ENCODE measurements around the gene ENKUR. TPM values are rescaled to one million over a fixed set of nuclear protein-coding genes. Genes with fewer than 3 reads are reported as not detected.

The ENKUR gene
- total RNA-seq, 1 donor: not detected

DNA sequence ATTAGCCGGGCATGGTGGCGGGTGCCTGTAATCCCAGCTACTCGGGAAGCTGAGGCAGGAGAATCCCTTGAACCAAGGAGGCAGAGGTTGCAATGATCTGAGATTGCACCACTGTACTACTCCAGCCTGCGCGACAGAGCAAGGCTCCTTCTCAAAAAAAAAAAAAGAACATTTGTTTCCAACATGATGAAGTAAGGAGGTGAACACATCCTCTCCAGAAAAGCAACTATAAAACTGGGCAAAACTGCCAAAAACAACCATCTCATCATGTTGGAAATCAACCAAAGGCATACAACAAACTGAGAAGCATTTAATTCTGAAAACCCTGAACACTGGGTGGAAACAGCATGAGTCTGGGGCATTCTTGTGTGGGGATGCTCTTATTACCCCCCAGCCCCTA, 77.9 kb downstream of the ENKUR start:
- Histone ChIP-seq H2AFZ (ENCODE audit: low read length) (no peak overlapping the region), H4K20me1 (ENCODE audit: insufficient read depth, low read length) (no peaks in the 10 kb centered on the region), H3K4me3 (ENCODE audit: insufficient read depth, low read length) (no peak overlapping the region), H3K79me2 (ENCODE audit: insufficient read depth, low read length) (no peaks in the 10 kb centered on the region), H3K9me3 (ENCODE audit: low read depth, low read length) (no peaks in the 10 kb centered on the region), H3K4me2 (ENCODE audit: insufficient read depth, low read length) (no peak overlapping the region), H3K4me1 (ENCODE audit: insufficient read depth, low read length) (no peaks in the 10 kb centered on the region), H3K27ac (ENCODE audit: low read depth, low read length) (no peak overlapping the region), H3K27me3 (ENCODE audit: insufficient read depth, low read length) (no peaks in the 10 kb centered on the region), H3K36me3 (ENCODE audit: insufficient read depth, low read length) (no peaks in the 10 kb centered on the region)
- DNase-seq (ENCODE audit: insufficient read length, low spot score, missing footprints): no peak
- no peak for TF ChIP-seq CTCF (IDR thresholded peaks at IDR 0.05; ENCODE audit: extremely low read depth, low read depth, low read length)

DNA sequence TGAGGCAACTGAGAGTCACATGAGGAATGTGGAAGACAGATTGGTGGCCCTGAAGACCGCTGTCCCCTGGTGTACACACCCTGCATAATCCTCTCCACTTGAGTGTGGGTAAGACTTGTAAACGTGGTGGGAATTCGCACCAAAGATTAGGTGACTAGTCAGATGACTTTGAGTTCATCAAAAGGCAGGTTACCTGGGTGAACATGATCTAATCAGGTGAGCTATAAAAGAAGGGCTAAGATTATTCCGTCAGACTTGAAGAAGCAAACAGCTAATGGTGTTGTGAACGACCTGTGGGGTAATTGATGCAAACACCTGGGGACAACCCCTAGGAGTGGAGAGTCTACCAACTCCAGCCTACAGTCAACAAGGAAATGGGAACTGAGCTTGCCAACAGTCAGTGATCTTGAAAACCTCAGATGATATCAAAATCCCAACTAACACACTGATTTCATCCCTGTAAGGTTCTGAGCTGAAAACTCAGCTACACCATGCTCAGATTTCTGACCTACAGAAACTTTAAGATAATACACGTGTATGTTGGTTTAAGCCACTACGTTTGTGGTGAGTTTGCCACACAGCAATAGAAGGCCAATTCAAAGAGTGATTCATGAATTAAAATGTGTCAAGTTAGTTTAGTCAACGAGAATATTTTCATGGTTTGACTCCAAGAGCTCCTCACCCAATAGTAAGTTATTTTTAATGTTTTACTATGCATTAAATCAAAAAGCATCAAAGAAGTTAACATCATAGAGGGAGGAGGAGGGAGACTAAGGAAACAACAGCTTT, 80.3 kb downstream of the ENKUR start:
- TF ChIP-seq CTCF (IDR thresholded peaks at IDR 0.05; ENCODE audit: extremely low read depth, low read depth, low read length): no peak
- Histone ChIP-seq H3K27ac (ENCODE audit: low read depth, low read length) (no peak overlapping the region), H3K4me1 (ENCODE audit: insufficient read depth, low read length) (no peaks in the 10 kb centered on the region), H3K9me3 (ENCODE audit: low read depth, low read length) (no peaks in the 10 kb centered on the region), H3K79me2 (ENCODE audit: insufficient read depth, low read length) (no peaks in the 10 kb centered on the region), H3K4me3 (ENCODE audit: insufficient read depth, low read length) (no peak overlapping the region), H2AFZ (ENCODE audit: low read length) (no peak overlapping the region), H3K27me3 (ENCODE audit: insufficient read depth, low read length) (no peaks in the 10 kb centered on the region), H3K36me3 (ENCODE audit: insufficient read depth, low read length) (no peaks in the 10 kb centered on the region), H4K20me1 (ENCODE audit: insufficient read depth, low read length) (no peaks in the 10 kb centered on the region), H3K4me2 (ENCODE audit: insufficient read depth, low read length) (no peak overlapping the region)
- no peak for DNase-seq (ENCODE audit: insufficient read length, low spot score, missing footprints)

Small RNA genes lying within 50 kb of the gene (small RNA-seq; reads per million reads assigned to genes)
- gene AL512598.1: not detected

Other genes starting within 250 kb of the ENKUR start
- gene PRTFDC1, start 63.6 kb downstream of the ENKUR start, total RNA-seq: 5.1 and 5.3 TPM in 2 replicates
- gene THNSL1, start 454 bp upstream of the ENKUR start, total RNA-seq: 2.9 and 3.2 TPM in 2 replicates
- under 0.01 TPM in 2 replicates for gene GPR158, start 158.8 kb upstream of the ENKUR start, total RNA-seq